NOMO-1 (cell line): ENCODE results near the gene FHIT.
A peak's percentile ranks its signal among the peaks of the same experiment; 100 is the strongest.

Experiments used
- DNase-seq, 2 experiments: peaks; one replicate each; lab custom pipeline; 2025; ENCODE audit not compliant: unreplicated experiment in 2 of 2; lab: John Stamatoyannopoulos, UW

The FHIT gene

DNA sequence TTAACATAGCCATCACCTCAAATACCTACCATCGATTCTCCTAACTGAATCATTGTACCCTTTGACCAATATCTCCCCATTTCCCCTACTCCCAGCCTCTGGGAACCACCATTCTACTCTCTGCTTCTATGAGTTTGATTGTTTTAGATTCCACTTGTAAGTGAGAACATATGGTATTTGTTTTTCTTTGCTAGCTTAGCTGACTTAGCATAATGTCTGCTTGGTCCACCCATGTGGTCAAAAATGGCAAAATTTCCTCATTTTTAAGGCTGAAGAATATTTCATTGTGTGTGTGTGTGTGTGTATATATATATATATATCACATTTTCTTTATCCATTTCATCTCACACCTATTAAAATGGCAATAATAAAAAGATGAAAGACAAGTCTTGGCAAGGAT, 469.3 kb downstream of the FHIT start:
- no peak for DNase-seq

DNA sequence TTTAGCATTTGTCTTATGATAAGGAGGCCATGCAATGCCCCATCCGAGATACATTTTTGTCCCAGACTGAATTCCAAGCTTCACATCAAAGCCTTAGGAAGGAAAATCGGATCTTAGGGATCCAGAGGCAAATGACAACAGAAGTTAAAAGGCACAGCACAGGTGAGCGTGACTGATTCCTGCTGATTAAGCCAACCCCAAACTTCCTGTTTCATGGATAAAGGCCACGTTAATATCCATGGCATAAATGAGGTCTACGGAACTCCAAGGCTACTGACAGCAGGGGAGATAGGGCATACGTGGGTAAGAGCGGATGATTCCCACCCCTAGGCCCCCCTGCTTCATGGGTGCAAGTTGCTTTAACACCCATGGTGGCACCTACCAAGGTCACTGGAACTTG, 471.6 kb downstream of the FHIT start:
- DNase-seq, result no peak

DNA sequence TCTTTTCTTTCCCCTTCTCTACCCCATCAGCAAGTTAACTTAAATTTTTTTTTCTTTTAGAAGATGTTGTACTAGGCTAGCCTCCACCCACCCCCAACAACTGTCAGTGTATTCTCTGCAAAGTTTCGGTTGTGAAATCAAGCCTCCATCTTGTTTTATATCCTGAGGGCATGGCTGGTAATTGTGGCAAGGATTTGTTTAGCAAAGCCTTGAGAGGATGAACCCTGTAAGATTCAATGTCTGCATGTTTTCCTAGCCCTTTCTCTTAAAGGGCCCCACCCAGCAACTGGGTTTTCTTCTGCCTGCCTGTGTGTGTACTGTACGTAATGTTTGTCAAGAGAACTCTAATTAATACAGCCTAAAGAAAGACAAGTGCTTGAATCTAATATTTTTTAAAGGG, 475.3 kb downstream of the FHIT start:
- no peak for DNase-seq

DNA sequence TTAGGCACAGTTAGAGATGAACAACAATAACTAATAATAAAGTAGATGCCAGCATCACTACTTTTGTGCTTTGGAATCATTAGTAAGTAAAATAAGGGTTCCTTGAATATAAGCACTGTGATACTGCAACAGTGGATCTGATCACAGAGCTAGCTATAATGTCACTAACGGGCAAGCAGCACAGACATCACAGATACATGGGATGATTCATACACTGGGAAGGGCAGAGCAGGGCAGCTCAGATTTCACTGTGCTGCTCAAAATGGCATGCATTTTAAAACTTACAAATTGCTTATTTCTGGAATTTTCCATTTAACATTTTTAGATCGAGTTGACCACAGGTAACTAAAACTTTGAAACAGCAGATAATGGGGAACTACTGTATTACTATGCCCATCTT, 476.6 kb downstream of the FHIT start:
- no peak for DNase-seq

DNA sequence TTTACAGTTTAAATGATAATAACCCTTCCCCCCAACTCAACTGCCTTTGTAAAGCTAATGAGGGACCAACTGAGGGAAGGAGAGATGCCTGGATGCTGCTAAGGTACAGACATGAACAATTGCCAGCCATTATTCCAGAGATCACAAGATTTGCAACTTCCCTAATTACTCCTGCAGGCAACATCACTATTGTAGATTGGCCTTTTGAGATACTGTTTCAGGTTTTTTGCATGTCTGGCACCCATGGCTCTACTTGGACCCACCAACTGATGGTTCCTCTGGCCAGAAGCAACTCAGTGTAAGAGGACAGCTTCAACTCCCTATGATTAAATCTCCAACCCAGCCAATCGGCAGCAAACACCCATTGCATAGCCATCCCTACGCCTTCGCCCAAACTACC, 478.7 kb downstream of the FHIT start:
- no peak for DNase-seq

DNA sequence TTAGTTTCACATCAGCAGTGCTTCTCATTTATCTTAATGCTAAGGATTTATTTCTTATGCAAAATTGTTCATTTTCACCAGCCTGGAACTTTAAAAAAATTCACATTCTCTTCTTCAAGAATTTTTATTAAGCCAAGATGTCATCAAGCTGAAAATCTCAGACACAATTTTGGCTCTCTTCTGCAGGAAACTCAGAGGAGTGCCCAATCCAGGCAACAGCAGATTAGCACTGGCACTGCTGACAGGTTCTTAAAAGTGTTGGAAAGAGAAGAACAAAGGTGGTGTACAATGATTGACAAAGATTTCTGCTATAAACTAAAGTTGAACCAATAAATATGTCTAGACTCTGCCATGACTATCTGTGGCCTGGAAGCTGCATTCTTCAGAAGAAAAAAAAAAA, 479.5 kb downstream of the FHIT start:
- no peak for DNase-seq

DNA sequence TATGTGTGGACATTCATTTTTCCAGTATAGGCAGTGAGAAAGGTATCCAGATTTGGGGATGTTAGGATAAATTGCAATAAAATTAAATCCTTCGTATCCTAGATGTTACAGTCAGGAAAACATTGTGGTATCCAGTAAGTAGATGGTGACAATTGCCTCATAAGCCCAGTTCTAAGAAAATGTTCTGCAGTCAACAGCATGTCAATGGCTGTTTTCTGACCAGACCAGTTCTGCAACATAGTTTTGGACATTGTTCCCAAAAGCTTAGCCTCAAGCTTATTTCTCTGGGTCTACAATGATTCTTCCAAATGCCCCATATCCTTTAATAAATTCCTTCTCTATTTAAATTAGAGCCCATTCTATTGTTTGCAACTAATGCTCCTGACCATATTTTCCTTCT, 480.7 kb downstream of the FHIT start:
- no peak for DNase-seq

DNA sequence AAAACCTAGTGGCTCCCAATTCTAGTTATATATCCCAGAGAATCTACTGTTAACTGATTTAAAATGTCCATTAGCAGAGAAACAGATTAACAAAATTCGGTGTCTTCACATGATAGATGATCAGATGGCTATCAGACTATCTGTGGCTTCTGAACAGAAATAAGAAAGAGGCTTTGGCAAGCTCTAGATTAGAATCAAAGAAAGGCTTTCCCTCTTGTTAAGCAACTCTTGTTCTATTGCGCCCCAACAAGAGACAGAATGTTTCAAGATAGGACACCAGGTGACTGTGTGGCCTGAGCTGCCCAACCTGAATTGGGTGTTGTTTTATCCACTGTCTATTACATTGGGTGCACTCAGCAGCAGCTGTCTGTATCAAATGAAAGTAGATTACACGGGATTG, 483.7 kb downstream of the FHIT start:
- DNase-seq, result no peak

DNA sequence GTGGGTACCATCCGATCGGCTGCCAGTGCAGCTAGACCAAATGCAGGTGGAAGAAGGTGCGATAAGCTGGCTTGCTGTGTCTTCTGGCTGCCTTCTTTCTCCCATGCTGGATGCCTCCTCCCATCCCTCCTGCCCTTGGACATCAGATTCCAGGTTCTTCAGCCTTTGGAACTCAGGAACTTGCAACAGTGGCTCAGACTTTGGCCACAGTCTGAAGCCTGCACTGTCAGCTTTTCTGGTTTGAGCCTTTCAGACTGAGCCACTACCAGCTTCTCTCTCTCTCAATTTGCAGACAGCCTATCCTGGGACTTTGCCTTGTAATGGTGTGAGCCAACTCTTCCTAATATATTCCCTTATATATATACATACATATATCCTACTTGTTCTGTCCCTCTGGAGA, 485.5 kb downstream of the FHIT start:
- DNase-seq, result no peak

DNA sequence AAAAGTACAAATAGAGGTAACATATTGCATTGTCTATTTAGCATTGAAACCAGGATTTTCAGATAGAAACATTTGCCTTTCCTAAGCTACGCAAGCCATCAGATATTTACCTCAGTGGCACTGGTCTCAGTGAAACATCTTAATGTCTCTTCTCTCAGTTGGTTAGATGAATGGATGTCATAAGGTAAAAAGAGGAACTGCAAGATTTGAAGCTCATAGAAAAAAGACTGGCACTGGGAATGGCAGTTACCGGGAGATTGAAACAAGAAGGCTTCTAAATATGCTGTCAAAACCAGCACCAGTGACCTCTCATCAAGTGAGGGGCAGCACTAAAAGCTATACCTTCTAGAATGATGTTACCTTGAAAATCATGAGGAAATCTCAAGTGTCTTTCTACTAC, 486.4 kb downstream of the FHIT start:
- DNase-seq, result peak in 1 of 2 experiments; percentile 53

DNA sequence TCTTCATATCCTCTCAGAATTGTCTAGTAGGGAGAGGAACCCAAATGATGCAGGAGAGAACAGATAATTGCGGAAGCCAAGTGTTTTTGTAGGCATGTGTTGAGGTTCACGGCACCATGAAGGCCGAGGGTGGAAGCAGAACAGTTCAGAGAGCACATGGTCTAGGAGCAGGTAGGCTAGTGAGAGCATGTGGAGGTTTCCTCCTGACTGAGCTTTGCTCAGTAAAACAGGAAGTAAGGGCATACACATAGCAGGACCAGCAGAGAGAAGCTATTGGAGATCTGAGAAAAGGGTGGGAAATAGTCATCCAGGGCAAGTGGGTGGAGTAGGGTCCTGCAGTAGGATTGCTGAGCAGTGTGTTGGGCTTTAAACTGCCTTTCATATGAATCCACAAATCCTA, 491.1 kb downstream of the FHIT start:
- peak; percentile 37 to 39 for DNase-seq

DNA sequence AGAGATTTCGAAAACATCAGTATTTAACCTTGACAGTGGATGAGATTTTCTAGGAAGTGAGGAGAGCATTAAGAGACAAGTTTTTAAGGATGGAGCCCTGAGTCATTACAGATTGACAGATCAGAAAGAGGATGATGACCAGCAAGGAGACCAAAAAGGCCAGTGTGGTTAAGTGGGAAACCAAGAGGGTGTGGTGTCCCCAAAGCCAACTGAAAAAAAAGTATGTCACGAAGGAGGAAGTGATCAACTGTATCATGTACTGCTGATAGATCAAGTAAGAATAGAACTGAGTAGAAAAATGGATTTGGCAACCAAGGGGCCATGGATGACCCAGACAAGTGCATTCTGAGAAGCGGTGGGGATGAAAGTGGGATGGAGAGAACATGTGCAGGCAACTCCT, 491.8 kb downstream of the FHIT start:
- DNase-seq, result peak; percentile 76 to 93

DNA sequence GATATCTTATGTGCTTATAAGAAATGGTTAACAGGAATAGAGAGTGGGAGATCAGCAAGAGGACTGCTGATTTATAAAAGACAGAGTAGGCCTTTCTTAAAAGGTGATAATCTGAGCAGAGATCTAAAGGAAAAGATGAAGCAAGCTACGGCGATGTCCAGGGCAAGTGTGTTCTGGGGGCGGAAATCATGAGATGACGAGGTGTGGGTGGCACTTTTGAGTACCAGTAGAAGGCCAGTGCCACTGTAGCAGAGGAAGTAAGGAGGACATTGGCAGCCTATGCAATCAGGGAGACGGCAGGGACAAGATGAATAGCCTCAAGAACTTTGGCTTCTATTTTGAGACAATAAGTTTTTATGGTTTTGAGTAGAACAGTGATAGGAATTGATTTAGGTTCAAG, 492.4 kb downstream of the FHIT start:
- DNase-seq, result peak in 1 of 2 experiments; percentile 41

DNA sequence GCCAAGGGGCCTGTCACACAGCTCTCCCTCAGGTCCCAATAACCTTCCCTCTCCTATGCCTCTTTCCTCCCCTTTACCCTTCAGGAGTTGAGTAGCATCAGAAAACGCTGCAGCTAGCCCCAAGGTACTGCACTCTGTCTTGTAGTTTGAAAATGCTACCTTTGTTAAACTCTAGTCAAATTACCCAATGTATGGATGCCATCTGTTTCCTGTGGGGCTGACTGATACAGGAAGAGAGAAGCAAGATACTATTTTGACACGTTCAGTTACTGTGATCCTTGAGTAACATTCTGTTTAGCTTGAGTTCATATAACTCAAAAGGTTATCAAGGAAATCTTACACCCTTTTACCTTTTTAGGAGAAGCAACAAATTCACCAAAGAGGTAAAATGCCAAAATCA, 493.1 kb downstream of the FHIT start:
- peak; percentile 56 to 93 for DNase-seq

DNA sequence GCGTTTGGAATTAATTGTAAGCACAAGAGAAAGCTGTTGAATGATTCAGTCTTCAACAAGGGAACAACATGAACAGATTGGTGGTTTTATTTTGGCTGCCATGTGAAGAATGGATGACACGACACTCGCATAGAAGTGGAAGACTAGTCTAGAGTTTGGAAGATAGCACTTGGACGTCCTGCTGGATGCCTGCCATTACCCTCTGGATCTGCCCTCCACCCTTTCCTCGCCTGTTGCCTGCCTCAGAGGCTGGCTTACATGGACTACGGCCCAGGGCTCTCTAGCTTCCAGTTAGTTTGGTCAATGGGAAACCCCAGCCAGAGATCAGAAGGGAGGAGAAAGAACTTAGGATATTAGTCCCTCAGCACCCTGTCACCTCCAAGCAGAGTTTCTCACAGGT, 493.5 kb downstream of the FHIT start:
- no peak for DNase-seq

DNA sequence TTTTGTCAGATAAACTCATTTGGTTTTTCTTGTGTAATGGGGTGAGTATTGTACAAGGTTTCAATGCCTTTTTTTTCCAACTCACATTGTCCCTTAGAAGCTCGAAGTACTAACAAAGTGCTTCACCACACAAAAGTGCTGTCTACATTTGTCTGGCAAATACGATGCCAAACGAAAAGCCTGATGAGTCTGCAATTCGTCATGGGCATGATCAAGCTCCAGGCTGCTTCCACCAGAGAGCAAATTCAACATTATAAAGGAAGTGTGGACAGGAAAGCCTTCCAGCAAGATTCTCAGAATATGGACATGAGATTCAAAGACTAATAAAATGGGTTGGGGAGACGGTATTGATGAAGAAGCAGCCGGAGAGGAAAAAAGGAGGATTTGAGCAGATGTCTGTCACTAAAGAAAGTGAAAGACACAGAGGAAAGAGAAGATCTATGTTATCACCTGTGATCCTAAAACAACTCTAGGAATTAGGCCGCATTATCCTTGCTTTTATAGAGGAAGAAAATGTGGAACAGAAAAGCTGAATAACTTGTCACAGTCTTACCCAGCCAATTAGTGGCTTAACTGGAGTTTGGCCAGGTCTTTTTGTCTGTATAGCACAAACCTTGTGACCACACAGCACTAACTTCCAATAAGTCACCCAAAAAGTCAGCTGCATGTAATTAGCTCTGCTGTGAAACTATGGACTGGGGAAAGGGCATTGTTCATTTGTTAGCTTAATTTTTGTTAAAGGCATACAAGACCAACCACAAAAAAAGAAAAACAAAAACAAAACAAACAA, 494.8 kb downstream of the FHIT start:
- no peak for DNase-seq

DNA sequence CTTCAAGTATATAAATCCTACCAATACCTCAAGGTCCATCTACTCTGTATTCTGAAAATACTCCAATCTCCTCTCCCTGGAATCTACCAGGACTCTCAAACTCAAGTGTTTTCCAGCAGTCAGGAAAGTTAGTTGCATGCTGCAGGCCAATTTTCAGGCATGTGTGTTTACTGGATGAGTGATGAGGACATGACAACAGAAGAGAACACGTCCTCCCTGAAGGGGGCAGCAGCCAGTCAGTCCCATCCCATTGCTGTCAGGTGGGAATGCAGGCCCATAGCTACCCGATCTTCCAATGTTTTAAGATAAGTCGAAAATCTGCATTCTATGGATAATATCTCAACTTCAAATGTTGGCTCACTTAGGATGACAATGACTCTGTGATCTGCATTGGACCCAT, 496.2 kb downstream of the FHIT start:
- DNase-seq, result no peak

DNA sequence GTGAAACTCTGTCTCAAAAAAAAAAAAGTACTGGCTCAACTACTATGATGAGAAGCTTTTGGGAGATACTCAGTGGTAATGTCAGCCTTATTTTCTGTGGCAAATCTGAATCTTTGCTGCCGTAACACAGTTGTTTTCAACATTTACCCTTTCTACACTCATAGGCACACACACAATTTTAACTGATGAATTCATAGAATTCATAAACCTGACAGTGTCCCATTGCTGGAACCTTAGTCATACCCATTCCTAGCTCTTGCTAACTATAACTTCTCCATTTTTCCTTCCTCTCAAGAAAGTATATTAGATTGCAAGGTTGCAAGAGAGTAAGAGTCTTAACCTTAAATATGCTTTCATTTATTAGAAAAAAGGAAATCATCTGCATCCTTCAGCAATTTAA, 496.6 kb downstream of the FHIT start:
- DNase-seq, result peak in 1 of 2 experiments; percentile 42

DNA sequence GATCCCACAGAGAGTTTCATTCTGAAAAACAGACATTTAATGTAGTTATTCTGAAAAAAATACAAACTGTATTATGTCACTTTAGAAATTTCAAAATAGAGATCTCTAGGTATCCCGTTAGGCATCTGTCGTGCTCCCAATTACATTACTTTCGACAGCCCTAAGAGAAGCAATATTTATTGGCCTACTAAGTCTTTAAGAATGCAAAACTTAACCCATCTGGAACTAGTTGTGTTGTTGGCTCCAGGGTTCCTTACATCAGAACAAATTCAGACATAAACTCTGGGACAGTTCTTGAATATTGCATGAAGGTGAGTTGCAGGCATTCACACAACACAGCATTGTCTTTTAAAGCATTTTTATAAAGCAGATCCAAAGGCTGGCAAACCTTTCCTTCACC, 498.4 kb downstream of the FHIT start:
- no peak for DNase-seq

DNA sequence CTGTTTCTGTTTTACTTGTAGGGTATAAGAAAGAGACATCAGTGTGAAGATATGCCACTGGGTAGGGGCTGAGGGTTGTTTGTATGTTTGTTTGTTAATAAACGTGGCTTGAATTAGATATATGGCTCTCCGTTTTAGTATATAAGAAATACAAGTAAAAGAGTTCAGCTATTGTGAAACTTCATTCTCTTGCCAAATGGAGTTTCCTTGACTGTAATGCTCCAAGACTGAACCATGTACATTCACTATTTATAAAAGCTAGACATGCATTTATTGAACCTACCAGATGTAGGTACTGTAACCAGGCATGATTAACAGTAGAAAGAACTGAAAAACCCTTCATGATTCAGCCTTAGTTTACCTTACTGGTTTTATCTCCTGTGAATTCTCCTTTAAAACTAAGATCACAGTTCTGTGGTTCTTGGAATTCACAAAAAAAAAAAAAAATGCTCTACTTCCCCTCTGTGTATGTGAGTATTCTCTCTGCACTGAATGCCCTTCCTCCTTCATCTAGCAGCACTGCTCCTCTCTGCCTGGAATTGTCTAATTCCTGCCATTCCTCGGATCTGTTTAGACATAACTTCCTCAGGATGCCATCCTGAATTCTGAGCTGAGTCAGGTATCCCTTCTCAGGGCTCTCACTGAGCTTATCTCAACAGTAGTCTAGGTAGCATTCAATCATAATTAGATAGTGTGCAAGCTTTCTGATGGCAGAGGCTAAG, 504.4 kb downstream of the FHIT start:
- no peak for DNase-seq

DNA sequence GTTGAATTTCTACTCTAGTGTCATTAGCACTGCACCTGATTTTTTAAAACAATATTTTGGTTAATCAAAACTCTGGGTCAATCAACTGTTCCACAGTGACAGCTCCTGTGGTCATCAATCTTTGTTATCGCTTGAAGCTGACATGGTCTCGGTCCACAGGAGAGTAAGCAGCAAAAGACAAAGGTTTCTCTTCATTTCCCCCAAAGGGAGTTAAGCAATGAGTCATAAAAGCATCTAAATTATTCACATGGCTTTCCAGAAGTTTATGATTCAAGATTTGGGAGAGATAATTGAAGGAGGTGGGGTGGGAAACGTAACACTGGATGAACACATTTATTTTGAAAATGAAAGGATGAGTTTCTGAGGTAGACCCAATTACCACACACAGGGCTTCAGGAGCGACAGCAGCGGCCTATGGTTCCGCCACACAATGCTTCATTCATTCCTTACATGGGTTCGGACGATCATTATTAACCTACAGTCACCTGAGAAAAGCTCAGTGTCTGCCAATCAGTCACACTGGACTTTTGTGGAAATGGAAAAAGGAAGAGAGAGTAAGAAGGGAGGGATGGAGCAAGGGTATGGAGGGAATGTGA, 505.1 kb downstream of the FHIT start:
- no peak for DNase-seq

DNA sequence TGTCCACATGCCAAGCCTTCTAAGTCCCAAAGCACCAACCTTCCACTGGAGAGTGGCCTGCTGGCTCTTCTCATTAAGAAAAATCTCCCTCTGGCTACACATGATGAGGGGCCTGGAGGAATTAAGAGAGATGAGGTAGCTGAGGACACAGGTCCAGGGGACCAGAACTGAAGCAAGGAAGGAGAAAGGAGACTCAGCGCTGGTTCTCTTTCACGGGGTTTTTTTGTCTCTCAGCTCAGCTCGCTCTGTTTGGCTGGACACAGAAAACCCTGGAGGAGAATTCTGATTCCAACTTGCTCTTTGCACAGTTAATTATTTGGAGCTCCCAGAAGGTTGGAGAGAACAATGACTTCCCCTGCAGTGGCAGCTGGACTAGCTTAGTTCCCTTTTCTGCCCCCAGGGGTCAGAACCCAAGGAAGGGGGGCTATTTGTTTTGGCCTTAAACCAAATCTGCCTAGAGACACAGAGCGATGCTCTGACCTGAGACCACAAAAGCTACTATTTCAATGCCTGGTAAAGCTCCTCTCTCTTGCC, 507.6 kb downstream of the FHIT start:
- DNase-seq, result peak; percentile 11 to 13
